GM10847 (cell line): ENCODE measurements around the gene TNK2.

Experiments used
- POLR2A ChIP-seq: IDR thresholded peaks from 2 replicates; pipeline ENCODE4 v1.6.1; 2011; ENCODE audit not compliant: insufficient read length; ENCODE audit errors: extremely low read depth

TNK2 gene

GRCh38 chr3:195910499-195910845, 2.1 kb upstream of the TNK2 start:
- TF ChIP-seq POLR2A, result no peak

- peak; percentile 36 for TF ChIP-seq POLR2A
These were observed 1.5 kb upstream of the TNK2 start for GRCh38 chr3:195909644-195910498.

- TF ChIP-seq POLR2A, result no peak
These were observed 587 bp upstream of the TNK2 start for GRCh38 chr3:195908694-195909581.

GRCh38 chr3:195907684-195907933, 742 bp downstream of the TNK2 start:
- TF ChIP-seq POLR2A, result peak; percentile 15

- TF ChIP-seq POLR2A, result no peak
These were observed 1.3 kb downstream of the TNK2 start for GRCh38 chr3:195906865-195907683.

GRCh38 chr3:195905970-195906864, 2.1 kb downstream of the TNK2 start:
- TF ChIP-seq POLR2A, result no peak

- no peak for TF ChIP-seq POLR2A
These were observed 4.0 kb downstream of the TNK2 start for GRCh38 chr3:195904368-195904767.

GRCh38 chr3:195903950-195904290, 4.4 kb downstream of the TNK2 start:
- TF ChIP-seq POLR2A, result no peak

GRCh38 chr3:195900436-195901355, 7.7 kb downstream of the TNK2 start:
- no peak for TF ChIP-seq POLR2A

GRCh38 chr3:195899701-195900435, 8.5 kb downstream of the TNK2 start:
- no peak for TF ChIP-seq POLR2A

- TF ChIP-seq POLR2A, result no peak
These were observed 10.4 kb downstream of the TNK2 start for GRCh38 chr3:195897853-195898415.

- TF ChIP-seq POLR2A, result no peak
These were observed 11.1 kb downstream of the TNK2 start for GRCh38 chr3:195897081-195897852.
